Fibroblast of skin of right biceps (primary cell): ENCODE results near the gene MBP.

ENCODE experiments used
- DNase-seq: peaks from one replicate; pipeline ENCODE4 v3.0.0-alpha.2; 2013

The MBP gene

GRCh38 chr18:77132369-77133050, at the start of gene MBP:
Gene MBP, minus strand, starts transcription at chr18:77132783. Its CDS starts 27,522 bp downstream, at chr18:77105261.
- no peak for DNase-seq

- no peak for DNase-seq
Observed at GRCh38 chr18:77181950-77182707, 49.5 kb upstream of the MBP start.

- DNase-seq = peak; percentile 15
Observed at GRCh38 chr18:77178559-77178958, 46.0 kb upstream of the MBP start.

- DNase-seq = peak; percentile 41
Observed at GRCh38 chr18:77177009-77177408, 44.4 kb upstream of the MBP start.

GRCh38 chr18:77173275-77174030, 40.9 kb upstream of the MBP start:
- no peak for DNase-seq

GRCh38 chr18:77170890-77171410, 38.4 kb upstream of the MBP start:
- no peak for DNase-seq

- no peak for DNase-seq
Observed at GRCh38 chr18:77168811-77169311, 36.3 kb upstream of the MBP start.

GRCh38 chr18:77167251-77167650, 34.7 kb upstream of the MBP start:
- peak; percentile 62 for DNase-seq

GRCh38 chr18:77166523-77166922, 33.9 kb upstream of the MBP start:
- DNase-seq = no peak

- DNase-seq = peak; percentile 39
Observed at GRCh38 chr18:77165503-77166188, 33.1 kb upstream of the MBP start.

GRCh38 chr18:77164763-77165485, 32.3 kb upstream of the MBP start:
- DNase-seq = no peak

- DNase-seq = no peak
Observed at GRCh38 chr18:77164026-77164425, 31.4 kb upstream of the MBP start.

- peak; percentile 16 for DNase-seq
Observed at GRCh38 chr18:77162580-77162979, 30.0 kb upstream of the MBP start.

- no peak for DNase-seq
Observed at GRCh38 chr18:77161961-77162360, 29.4 kb upstream of the MBP start.

- DNase-seq = no peak
Observed at GRCh38 chr18:77161383-77161782, 28.8 kb upstream of the MBP start.

- no peak for DNase-seq
Observed at GRCh38 chr18:77160515-77160914, 27.9 kb upstream of the MBP start.

GRCh38 chr18:77157312-77157711, 24.7 kb upstream of the MBP start:
- no peak for DNase-seq

- no peak for DNase-seq
Observed at GRCh38 chr18:77155031-77155430, 22.4 kb upstream of the MBP start.

GRCh38 chr18:77153404-77153803, 20.8 kb upstream of the MBP start:
- no peak for DNase-seq

GRCh38 chr18:77151772-77152520, 19.4 kb upstream of the MBP start:
- DNase-seq = no peak
